Measurements from ENCODE around the gene SPG7. TPM values are rescaled to one million over a fixed set of nuclear protein-coding genes. Genes with fewer than 3 reads are reported as not detected.

SPG7 gene
- total and polyA plus RNA-seq, 2 of the 4 experiments (the other 2 are of a cell fraction): 94.6 to 96.8 TPM

DNA sequence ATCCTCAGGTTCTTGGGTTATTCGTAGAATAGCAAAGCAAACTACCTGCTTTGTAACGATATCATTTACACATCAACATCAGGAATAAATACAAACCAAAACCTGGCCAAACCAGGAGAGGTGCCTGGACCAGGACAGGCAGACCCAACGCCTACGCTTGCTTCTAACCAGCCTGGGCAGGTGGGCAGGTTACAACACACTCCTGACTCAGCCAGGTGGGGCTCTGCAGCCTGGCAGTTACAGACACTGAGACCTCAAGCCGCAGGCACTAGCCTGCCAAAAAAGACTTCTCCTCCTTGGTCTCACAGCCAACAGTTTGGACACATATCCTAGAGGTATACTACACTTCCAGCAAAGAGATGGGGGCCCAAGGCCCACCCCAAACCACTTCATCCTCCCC, 31.8 kb upstream of the SPG7 start:
- no peak overlapping the region for H2BK15ac ChIP-seq (ENCODE audit: low read depth, low read length)
- H3K56ac ChIP-seq (ENCODE audit: extremely low read depth, insufficient read depth, low read length): no peak overlapping the region
- no peak overlapping the region for H3K9ac ChIP-seq (ENCODE audit: low read depth, low read length)
- no peaks in the 10 kb centered on the region for H3K36me3 ChIP-seq (ENCODE audit: control insufficient read depth, insufficient read depth, low read length)
- CTCF ChIA-PET: no interaction called here
- no peak overlapping the region for H3K4ac ChIP-seq (ENCODE audit: low read depth, low read length)
- TF ChIP-seq MAZ (IDR thresholded peaks at IDR 0.05; ENCODE audit: borderline replicate concordance, low read depth, low read length) (no peak), NFE2L2 (IDR thresholded peaks at IDR 0.05; ENCODE audit: low read depth, low read length) (no peak), BHLHE40 (IDR thresholded peaks at IDR 0.05; ENCODE audit: low read depth, low read length) (no peak), POLR2A (IDR thresholded peaks at IDR 0.05; ENCODE audit: low read depth, low read length) (no peak), RCOR1 (IDR thresholded peaks at IDR 0.05; ENCODE audit: insufficient replicate concordance, low read length) (no peak), MXI1 (IDR thresholded peaks at IDR 0.05; ENCODE audit: borderline replicate concordance, low read depth, low read length) (no peak), CEBPB (IDR thresholded peaks at IDR 0.05; ENCODE audit: low read depth, low read length) (no peak), MAFK (IDR thresholded peaks at IDR 0.05; ENCODE audit: low read depth, low read length) (no peak), RFX5 (IDR thresholded peaks at IDR 0.05; ENCODE audit: low read depth, low read length) (no peak), SMC3 (IDR thresholded peaks at IDR 0.05; ENCODE audit: low read depth, low read length) (no peak), RAD21 (IDR thresholded peaks at IDR 0.05; ENCODE audit: low read length) (no peak)
- TF ChIP-seq, protein P1, sequence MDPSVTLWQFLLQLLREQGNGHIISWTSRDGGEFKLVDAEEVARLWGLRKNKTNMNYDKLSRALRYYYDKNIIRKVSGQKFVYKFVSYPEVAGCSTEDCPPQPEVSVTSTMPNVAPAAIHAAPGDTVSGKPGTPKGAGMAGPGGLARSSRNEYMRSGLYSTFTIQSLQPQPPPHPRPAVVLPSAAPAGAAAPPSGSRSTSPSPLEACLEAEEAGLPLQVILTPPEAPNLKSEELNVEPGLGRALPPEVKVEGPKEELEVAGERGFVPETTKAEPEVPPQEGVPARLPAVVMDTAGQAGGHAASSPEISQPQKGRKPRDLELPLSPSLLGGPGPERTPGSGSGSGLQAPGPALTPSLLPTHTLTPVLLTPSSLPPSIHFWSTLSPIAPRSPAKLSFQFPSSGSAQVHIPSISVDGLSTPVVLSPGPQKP (IDR thresholded peaks at IDR 0.05; ENCODE audit: borderline replicate concordance, low read depth, low read length): no peak
- TF ChIP-seq, protein P2, sequence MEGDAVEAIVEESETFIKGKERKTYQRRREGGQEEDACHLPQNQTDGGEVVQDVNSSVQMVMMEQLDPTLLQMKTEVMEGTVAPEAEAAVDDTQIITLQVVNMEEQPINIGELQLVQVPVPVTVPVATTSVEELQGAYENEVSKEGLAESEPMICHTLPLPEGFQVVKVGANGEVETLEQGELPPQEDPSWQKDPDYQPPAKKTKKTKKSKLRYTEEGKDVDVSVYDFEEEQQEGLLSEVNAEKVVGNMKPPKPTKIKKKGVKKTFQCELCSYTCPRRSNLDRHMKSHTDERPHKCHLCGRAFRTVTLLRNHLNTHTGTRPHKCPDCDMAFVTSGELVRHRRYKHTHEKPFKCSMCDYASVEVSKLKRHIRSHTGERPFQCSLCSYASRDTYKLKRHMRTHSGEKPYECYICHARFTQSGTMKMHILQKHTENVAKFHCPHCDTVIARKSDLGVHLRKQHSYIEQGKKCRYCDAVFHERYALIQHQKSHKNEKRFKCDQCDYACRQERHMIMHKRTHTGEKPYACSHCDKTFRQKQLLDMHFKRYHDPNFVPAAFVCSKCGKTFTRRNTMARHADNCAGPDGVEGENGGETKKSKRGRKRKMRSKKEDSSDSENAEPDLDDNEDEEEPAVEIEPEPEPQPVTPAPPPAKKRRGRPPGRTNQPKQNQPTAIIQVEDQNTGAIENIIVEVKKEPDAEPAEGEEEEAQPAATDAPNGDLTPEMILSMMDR (conservative IDR thresholded peaks at IDR 0.05; ENCODE audit: low read depth, low read length): no peak
- TF ChIP-seq, protein P3, sequence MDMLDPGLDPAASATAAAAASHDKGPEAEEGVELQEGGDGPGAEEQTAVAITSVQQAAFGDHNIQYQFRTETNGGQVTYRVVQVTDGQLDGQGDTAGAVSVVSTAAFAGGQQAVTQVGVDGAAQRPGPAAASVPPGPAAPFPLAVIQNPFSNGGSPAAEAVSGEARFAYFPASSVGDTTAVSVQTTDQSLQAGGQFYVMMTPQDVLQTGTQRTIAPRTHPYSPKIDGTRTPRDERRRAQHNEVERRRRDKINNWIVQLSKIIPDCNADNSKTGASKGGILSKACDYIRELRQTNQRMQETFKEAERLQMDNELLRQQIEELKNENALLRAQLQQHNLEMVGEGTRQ (IDR thresholded peaks at IDR 0.05; ENCODE audit: low read depth, low read length): no peak
- no TSS peak for BruUV-seq (replicated peaks)
- H2BK5ac ChIP-seq (ENCODE audit: low read depth, low read length, poor library complexity, severe bottlenecking): no peak overlapping the region
- no peaks in the 10 kb centered on the region for H3K9me3 ChIP-seq (ENCODE audit: control insufficient read depth, insufficient read depth, low read length)
- no peak for ATAC-seq (ENCODE audit: low read depth)
- H4K20me1 ChIP-seq (ENCODE audit: insufficient read depth, low read length): peaks cover 99% of the 10 kb centered on the region
- intact Hi-C loops (cut with micrococcal nuclease): no loop called here
- H4K8ac ChIP-seq (ENCODE audit: low read depth in 2 of 2, low read length in 2 of 2): no peak overlapping the region
- no peak overlapping the region for H3K4me2 ChIP-seq (ENCODE audit: low read depth, low read length)
- no peak overlapping the region for H3K27ac ChIP-seq (ENCODE audit: insufficient read depth, low read length)
- dilution Hi-C loops (cut with HindIII; ENCODE audit: low sequenced_read_pairs, unreplicated experiment): no loop called here
- 100% methylated on average over 1 of the region's 5 CpGs; no CpG with 5 or more reads in 1 of the 2 experiments for WGBS, 2 experiments (ENCODE audit: extremely low coverage in 2 of 2, insufficient read length in 1 of 2)
- DNase-seq: no peak
- no peak overlapping the region for H2BK120ac ChIP-seq (ENCODE audit: low read depth, low read length)
- H3K79me1 ChIP-seq (ENCODE audit: low read depth in 1 of 2, low read length in 2 of 2): peaks cover 0 to 75% of the 10 kb centered on the region in 2 experiments; a peak in 2 of 4 replicates
- no peak overlapping the region for H3K4me3 ChIP-seq (ENCODE audit: insufficient read depth, low read depth, low read length)
- no peak overlapping the region for H4K5ac ChIP-seq (ENCODE audit: low read depth, low read length)
- H4K91ac ChIP-seq (ENCODE audit: insufficient read depth, low read depth, low read length): no peak overlapping the region
- H3K9me1 ChIP-seq (ENCODE audit: insufficient read depth, low read length): peaks cover 61% of the 10 kb centered on the region
- no peak overlapping the region for H3K18ac ChIP-seq (ENCODE audit: low read depth, low read length)
- no peak overlapping the region for H3K23ac ChIP-seq (ENCODE audit: low read depth, low read length)
- POLR2A ChIA-PET (ENCODE audit: unreplicated experiment): no interaction called here
- no peak overlapping the region for H2AFZ ChIP-seq (replicated peaks; ENCODE audit: low read length, poor library complexity)
- no peak overlapping the region for H2AK9ac ChIP-seq (replicated peaks; ENCODE audit: low read depth, low read length, poor library complexity)
- no peak overlapping the region for H2BK20ac ChIP-seq (ENCODE audit: low read depth, low read length)
- no peaks in the 10 kb centered on the region for H3K27me3 ChIP-seq (ENCODE audit: control insufficient read depth, insufficient read depth, low read length)
- H3K4me1 ChIP-seq (ENCODE audit: control insufficient read depth, insufficient read depth, low read length): peaks cover 29% of the 10 kb centered on the region
- in situ Hi-C loops (cut with MboI; ENCODE audit: low sequenced_read_pairs): no loop called here
- H2AK5ac ChIP-seq (ENCODE audit: low read depth, low read length): no peak overlapping the region
- H3K14ac ChIP-seq (replicated peaks; ENCODE audit: low read depth, low read length): no peak overlapping the region

Measured in IMR-90 (cell line).